ENCODE results near the gene PDE8B. TPM values are rescaled to one million over a fixed set of nuclear protein-coding genes. Genes with fewer than 3 reads are reported as not detected.

PDE8B gene
- total and polyA plus RNA-seq, 2 experiments from 2014 or later = 0.83 to 0.84 TPM

DNA sequence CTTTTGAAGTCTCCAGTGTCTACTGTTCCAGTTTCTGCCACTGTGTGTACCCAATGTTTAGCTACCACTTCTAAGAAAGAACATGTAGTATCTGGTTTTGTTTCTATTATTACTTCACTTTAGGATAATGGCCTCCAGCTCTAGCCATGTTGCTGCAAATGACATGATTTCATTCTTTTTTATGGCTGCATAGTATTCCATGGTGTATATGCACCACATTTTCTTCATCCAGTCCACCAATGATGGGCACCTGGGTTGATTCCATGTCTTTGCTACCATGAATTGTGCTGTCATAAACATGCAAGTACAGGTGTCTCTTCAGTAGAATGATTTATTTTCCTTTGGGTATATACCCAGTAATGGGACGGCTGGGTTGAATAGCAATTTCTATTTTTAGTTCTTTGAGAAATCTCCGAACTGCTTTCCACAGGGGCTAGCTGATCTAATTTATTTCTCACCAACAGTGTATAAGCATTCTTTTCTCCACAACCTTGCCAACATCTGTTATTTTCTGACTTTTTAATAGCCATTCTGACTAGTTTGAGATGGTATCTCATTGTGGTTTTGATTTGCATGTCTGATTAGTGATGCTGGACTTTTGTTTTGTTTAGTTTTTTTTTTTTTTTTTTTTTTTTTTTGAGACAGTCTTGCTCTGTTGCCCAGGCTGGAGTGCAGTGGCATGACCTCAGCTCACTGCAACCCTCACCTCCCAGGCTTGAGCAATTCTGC is 212.7 kb downstream of the PDE8B start:
- Histone ChIP-seq H3K27me3 (no peaks in the 10 kb centered on the region), H3K4me1 (ENCODE audit: low read depth) (no peaks in the 10 kb centered on the region), H3K36me3 (peaks cover 6% of the 10 kb centered on the region), H3K9me3 (ENCODE audit: low read depth) (no peaks in the 10 kb centered on the region), H3K4me3 (no peak overlapping the region), H3K27ac (no peak overlapping the region)
- DNase-seq (ENCODE audit: low read depth in 1 of 2, low spot score in 1 of 2) = no peak
- TF ChIP-seq, protein P1, sequence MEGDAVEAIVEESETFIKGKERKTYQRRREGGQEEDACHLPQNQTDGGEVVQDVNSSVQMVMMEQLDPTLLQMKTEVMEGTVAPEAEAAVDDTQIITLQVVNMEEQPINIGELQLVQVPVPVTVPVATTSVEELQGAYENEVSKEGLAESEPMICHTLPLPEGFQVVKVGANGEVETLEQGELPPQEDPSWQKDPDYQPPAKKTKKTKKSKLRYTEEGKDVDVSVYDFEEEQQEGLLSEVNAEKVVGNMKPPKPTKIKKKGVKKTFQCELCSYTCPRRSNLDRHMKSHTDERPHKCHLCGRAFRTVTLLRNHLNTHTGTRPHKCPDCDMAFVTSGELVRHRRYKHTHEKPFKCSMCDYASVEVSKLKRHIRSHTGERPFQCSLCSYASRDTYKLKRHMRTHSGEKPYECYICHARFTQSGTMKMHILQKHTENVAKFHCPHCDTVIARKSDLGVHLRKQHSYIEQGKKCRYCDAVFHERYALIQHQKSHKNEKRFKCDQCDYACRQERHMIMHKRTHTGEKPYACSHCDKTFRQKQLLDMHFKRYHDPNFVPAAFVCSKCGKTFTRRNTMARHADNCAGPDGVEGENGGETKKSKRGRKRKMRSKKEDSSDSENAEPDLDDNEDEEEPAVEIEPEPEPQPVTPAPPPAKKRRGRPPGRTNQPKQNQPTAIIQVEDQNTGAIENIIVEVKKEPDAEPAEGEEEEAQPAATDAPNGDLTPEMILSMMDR (IDR thresholded peaks at IDR 0.05; ENCODE audit: low read depth, low read length) = no peak

DNA sequence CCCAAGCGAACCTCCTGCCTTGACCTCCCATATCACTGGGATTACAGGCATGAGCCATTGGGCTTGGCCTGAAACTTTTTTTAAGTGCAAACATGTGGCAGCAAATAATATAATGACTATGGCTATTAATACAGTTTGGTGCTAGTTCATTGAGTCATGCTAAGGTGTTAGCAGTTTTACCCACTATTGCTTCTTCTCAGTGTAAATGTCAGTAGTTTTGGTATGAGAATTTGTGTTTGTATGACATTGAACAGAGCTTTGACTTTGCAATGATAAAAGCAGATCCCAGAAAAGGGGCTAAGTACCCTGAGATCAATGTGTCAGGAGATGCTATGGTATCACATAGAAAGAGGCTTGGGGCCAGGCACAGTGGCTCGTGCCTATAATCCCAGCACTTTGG is 214.4 kb downstream of the PDE8B start:
- Histone ChIP-seq H3K27me3 (no peaks in the 10 kb centered on the region), H3K4me3 (no peak overlapping the region), H3K9me3 (ENCODE audit: low read depth) (no peaks in the 10 kb centered on the region), H3K27ac (no peak overlapping the region), H3K36me3 (peaks cover 12% of the 10 kb centered on the region), H3K4me1 (ENCODE audit: low read depth) (no peaks in the 10 kb centered on the region)
- TF ChIP-seq, protein P1 (IDR thresholded peaks at IDR 0.05; ENCODE audit: low read depth, low read length) = no peak
- DNase-seq (ENCODE audit: low read depth in 1 of 2, low spot score in 1 of 2) = no peak

DNA sequence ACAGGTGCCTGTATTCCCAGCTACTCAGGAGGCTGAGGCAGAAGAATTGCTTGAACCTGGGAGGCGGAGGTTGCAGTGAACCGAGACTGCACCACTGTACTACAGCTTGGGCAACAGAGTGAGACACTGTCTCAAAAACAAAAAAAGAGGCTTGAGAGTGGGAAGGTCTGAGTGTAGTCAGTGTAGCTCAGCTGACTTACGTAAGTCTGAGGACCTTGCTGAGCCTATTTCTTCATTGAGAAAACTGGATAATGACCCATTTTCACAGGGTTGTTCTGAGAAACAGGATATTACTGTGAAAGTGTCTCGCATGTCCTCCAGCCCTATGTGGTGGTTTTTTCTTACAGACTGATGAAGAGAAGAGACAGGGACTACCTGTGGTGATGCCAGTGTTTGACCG is 214.9 kb downstream of the PDE8B start:
- Histone ChIP-seq H3K9me3 (ENCODE audit: low read depth) (no peaks in the 10 kb centered on the region), H3K27ac (no peak overlapping the region), H3K4me1 (ENCODE audit: low read depth) (no peaks in the 10 kb centered on the region), H3K27me3 (no peaks in the 10 kb centered on the region), H3K36me3 (peaks cover 12% of the 10 kb centered on the region), H3K4me3 (no peak overlapping the region)
- TF ChIP-seq, protein P1 (IDR thresholded peaks at IDR 0.05; ENCODE audit: low read depth, low read length) = no peak
- no peak for DNase-seq (ENCODE audit: low read depth in 1 of 2, low spot score in 1 of 2)

DNA sequence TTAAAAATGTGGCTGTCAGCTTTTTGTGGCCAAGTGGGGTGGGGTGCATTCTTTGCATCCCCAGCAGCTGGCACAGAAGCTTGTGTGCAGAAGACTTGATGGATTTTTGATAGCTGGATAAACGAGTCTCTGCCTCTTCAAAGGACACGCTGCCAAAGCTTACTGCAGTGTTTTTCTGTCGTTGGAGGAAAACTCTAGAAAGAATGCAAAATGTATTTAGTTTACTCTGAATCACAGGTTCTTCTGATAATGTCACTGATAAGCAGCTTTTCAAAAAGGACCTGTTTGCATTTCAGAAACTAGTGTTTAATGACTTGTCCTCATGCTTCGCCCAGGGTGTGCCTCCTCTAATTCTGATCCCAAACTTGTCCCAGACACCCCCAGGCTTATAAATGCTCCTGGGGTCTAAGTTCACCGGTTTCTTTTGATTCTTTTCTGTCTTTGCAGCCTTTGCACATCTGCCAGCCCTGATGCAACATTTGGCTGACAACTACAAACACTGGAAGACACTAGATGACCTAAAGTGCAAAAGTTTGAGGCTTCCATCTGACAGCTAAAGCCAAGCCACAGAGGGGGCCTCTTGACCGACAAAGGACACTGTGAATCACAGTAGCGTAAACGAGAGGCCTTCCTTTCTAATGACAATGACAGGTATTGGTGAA is 215.6 kb downstream of the PDE8B start:
- Histone ChIP-seq H3K4me1 (ENCODE audit: low read depth) (no peaks in the 10 kb centered on the region), H3K36me3 (peaks cover 12% of the 10 kb centered on the region), H3K9me3 (ENCODE audit: low read depth) (no peaks in the 10 kb centered on the region), H3K27ac (no peak overlapping the region), H3K27me3 (no peaks in the 10 kb centered on the region), H3K4me3 (no peak overlapping the region)
- peak in 1 of 2 donors; percentile 3 for DNase-seq (ENCODE audit: low read depth in 1 of 2, low spot score in 1 of 2)
- TF ChIP-seq, protein P1 (IDR thresholded peaks at IDR 0.05; ENCODE audit: low read depth, low read length) = no peak

DNA sequence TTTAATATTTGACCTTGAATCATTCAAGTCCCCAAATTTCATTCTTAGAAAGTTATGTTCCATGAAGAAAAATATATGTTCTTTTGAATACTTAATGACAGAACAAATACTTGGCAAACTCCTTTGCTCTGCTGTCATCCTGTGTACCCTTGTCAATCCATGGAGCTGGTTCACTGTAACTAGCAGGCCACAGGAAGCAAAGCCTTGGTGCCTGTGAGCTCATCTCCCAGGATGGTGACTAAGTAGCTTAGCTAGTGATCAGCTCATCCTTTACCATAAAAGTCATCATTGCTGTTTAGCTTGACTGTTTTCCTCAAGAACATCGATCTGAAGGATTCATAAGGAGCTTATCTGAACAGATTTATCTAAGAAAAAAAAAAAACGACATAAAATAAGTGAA is 216.2 kb downstream of the PDE8B start:
- no peaks in the 10 kb centered on the region for H3K9me3 ChIP-seq (ENCODE audit: low read depth)
- H3K4me3 ChIP-seq = no peak overlapping the region
- peaks cover 12% of the 10 kb centered on the region for H3K36me3 ChIP-seq
- no peaks in the 10 kb centered on the region for H3K4me1 ChIP-seq (ENCODE audit: low read depth)
- TF ChIP-seq, protein P1 (IDR thresholded peaks at IDR 0.05; ENCODE audit: low read depth, low read length) = no peak
- H3K27me3 ChIP-seq = no peaks in the 10 kb centered on the region
- DNase-seq (ENCODE audit: low read depth in 1 of 2, low spot score in 1 of 2) = peak in 1 of 2 donors; percentile 14
- no peak overlapping the region for H3K27ac ChIP-seq
